Esophagus squamous epithelium (tissue), 4 donors: ENCODE measurements around the gene SLC1A6.

Experiments used
- POLR2A ChIP-seq, 4 donors: fragments of 450-650 bp; IDR thresholded peaks; one replicate each; pipeline ENCODE4 v1.6.1; 2017; ENCODE audit warnings: antibody characterized with exemption in 4 of 4, mild to moderate bottlenecking in 4 of 4, moderate library complexity in 3 of 4
- TF ChIP-seq, protein P1 (sequence below), 6 experiments: fragments of 450-650 bp in 4 of 6; fragments of 200-600 bp in 2 of 6; sonication (generic) in 2 of 6; IDR thresholded peaks; one replicate each; pipeline ENCODE4 v1.5.1; 2016 to 2019; ENCODE audit warnings: antibody characterized with exemption in 6 of 6, mild to moderate bottlenecking in 4 of 6, moderate library complexity in 4 of 6

DNA sequence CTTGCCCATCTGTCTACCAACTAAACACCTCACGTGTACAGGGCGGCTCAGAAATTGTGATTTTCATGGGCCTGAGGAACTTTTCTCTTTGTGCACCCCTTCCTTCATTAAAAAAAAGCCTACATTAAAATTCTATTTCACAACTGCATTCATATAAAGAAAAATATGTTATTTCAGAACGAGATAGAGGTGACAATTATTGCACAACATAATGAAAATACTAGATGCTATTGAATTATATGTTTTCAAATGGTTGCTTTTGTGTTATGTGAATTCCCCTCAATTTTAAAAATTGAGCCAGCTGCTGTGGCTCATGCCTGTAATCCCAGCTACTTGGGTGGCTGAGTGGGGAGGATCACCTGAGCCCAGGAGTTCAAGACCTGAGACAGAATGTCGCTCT lies 5.2 kb downstream of the SLC1A6 start:
- no peak for TF ChIP-seq POLR2A (IDR thresholded peaks at IDR 0.05)
- TF ChIP-seq, protein P1, sequence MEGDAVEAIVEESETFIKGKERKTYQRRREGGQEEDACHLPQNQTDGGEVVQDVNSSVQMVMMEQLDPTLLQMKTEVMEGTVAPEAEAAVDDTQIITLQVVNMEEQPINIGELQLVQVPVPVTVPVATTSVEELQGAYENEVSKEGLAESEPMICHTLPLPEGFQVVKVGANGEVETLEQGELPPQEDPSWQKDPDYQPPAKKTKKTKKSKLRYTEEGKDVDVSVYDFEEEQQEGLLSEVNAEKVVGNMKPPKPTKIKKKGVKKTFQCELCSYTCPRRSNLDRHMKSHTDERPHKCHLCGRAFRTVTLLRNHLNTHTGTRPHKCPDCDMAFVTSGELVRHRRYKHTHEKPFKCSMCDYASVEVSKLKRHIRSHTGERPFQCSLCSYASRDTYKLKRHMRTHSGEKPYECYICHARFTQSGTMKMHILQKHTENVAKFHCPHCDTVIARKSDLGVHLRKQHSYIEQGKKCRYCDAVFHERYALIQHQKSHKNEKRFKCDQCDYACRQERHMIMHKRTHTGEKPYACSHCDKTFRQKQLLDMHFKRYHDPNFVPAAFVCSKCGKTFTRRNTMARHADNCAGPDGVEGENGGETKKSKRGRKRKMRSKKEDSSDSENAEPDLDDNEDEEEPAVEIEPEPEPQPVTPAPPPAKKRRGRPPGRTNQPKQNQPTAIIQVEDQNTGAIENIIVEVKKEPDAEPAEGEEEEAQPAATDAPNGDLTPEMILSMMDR (IDR thresholded peaks at IDR 0.05): no peak
